WTC11 (cell line): ENCODE results near the gene PHLDB1.

Source experiments
- CTCF ChIP-seq: fragments of 200-600 bp; IDR thresholded peaks from 2 replicates; pipeline ENCODE4 v1.8.0; 2022; ENCODE audit warnings: antibody characterized with exemption
- GRHL2 ChIP-seq: fragments of 250-450 bp; sonication (Bioruptor Pico); IDR thresholded peaks from 2 replicates; pipeline ENCODE4 v1.8.0; 2022; ENCODE audit warnings: mild to moderate bottlenecking, moderate library complexity; ENCODE audit not compliant: insufficient replicate concordance, severe bottlenecking
- SP1 ChIP-seq: sonication (generic); formaldehyde crosslinking; conservative IDR thresholded peaks from 2 replicates; pipeline ENCODE4 v1.8.1; 2022; ENCODE audit warnings: missing genetic modification reagents

- TF ChIP-seq GRHL2 (CRISPR knock-in tag) (no peak), CTCF (no peak), SP1 (no peak)
Measured at GRCh38 chr11:118697346-118697745, 89.9 kb downstream of the PHLDB1 start.
